Fibroblast of skin of scalp (primary cell): Measurements from ENCODE around the gene TBXA2R.

ENCODE experiments used
- DNase-seq: peaks from one replicate; pipeline ENCODE4 v3.0.0-alpha.2; 2013

Gene TBXA2R

DNA sequence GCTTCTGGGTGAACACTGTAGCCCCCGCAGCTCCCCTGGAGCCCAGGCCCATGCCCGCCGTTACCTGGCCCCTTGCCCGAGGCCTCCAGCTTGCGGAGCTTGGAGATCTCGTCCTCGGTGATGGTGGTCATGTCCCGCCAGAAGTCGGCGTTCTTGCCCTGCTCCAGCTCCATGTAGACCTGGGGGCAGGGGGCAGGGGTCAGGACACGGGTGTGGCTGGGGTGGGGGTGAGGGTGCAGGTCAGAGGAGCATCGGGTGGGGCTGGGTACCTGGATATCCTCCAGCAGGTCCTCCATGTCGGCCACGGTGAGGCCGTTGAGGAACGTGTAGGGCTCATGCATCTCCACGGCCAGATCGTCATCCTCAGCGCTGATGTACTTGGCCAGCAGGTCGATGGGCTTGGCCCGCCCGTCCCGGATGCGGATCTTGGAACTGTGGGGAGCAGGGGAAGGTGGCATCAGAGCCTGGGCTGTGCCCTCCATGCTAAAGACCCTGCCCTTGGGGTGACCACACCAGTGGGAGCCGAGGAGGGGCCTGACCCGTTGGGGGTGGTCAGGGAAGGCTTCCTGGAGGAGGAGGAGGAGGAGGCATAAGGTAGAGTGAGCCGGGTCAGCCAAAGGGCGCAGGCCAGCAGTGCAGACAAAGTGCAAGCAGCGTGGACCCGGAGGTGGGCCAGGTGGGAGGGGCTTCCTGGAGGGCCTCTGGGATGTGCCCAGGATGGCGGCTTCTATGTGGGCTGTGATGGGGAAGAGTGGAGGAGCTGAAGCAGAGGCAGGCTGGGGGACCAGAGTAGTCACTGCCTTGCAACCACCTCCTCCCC is 12.3 kb upstream of the TBXA2R start:
- DNase-seq = no peak

DNA sequence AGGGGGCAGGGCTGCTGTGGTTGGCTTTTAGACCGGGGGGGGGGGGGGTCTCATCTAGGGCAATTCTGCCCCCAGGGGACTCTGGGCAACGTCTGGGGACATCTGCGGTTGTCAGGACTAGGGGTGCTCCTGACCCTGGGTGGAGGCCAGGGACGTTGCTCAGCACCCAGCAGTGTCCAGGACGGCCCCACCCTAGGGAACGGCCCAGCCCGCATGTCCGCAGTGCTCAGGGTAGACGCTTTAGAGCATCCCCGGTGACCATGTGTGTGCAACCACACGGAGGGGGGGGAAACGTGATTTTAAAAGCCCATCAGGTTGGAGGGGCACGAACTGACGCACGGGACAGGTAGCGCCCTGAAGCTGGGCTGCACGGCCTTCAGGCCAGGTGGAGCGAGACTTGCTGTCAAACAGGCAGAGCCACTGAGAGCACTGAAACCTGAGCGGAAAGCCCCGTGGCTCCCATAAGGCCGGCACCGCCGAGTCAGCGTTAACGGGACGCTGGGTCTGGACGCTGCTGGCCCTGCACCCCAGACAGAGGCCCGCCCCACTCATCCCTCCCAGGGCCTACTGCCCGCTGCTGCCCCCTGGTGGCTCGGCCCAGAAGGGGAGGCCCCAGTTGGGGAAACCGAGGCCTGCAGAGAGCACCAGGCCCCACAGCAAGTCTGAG is 11.6 kb upstream of the TBXA2R start:
- peak; percentile 52 for DNase-seq

DNA sequence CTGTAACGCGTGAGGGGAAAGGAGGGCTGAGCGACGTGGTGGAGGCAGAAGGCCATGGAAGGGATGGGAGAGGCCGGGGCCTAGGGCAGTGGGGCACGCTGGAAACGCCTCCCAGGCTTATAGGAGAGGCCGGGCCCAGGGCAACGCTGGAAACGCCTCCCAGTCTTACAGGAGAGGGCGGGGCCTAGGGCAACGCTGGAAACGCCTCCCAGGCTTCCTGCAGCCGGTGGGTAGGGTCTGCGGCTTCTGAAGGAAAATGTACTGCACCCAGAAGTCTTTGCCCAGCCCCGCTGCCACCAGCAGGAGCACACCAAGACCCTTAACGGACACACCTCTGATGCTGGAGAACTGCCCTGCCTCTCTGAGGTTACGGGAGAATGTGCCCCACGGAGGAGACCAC is 10.8 kb upstream of the TBXA2R start:
- DNase-seq = no peak

DNA sequence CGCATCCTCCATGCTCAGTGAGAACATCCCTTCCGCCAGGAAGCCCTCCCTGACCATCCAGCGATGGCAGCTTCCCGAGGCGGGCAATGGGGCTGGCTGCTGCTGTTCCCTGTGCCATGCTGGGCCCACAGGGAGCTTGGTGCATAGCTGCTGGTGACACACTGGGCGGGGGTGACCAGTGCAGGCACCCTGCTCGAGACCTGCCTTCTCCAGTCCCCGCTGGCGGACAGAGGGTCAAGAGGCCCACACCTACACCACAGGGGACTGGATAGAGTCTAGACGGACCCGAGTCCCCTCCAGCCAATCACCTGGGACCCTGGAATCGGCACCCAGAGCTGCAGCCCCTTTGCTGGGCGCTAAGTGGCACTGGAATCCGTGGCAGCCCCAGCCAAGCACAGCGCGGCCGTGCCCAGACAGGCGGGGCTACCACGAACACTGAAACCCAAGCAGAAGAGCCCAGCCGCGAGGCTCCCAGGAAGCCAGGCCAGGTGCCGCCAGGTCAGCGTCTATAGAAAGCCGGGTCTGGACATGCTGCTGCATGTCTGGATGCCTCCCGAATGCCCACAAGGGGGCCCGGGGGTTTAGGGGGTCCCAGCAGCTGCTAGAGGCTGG is 9.0 kb upstream of the TBXA2R start:
- DNase-seq = no peak

DNA sequence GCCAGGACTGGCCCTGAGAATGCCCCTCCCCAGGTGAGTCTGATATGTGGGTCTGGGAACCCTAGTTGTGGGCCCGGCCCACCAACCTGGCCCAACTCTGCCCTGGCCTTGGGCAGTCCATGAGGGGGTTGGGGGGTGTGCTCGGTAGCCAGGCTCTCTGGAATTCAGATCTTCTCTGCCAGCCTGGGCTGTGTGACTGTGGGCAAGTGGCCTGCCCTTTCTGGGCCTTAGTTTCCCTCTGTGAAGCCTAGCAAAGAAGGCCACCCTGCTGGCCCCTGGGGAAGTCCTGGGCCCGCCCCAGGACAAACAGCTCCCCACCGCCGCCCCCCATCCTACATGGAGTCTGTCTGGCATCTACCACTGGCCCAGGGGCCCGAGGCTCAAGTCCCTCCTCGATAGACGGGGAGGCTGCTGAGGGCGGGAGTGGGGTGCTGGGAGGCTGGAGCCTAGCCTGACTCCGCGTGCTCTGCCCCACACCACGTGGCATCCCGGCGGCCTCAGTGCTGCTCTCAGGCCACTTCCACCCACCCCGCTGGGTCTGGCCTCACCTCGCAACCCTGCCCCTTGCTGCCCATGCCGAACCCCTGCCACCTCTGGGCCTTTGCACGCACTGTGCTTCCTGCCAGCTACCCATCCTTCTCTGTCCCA is 8.3 kb upstream of the TBXA2R start:
- no peak for DNase-seq

DNA sequence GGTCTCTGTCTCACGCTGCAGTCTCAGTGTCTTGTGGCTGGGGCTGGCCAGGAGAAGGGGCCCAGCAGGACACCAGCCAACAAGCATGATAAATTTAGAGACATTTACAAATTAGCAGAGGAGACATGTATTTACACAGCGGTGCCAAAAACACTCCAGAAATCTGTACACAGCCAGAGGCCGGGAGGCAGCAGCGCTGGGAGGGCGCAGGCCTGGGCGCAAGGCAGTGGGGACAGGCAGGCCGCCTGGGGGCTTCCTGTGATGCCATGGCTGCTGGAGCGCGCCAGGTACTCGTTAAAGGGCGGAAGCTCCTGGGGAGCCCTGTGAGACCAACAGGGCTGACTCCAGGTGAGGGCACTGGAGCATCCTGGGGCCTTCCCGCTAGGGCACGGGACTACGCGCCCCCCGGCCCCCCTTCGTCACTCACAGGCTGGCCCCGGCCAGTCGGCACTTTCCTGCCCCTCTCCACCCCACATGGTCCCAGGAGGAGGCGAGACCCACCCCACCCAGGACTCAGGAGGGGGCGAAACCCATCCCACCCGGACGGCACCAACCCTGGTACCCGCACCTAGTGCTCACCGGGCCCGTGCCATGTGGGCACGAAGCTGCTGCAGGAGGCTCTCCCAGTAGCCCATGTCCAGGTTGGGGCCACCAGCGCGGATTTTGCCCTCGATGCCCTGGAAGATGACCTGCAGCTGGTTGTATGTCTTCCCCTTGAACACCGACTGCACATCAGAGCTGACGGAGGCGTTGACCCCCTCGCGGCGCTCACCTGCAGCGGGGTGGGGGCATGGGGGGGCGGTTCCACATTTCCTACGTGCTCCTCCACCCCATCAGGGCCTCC is 7.4 kb upstream of the TBXA2R start:
- DNase-seq = no peak

DNA sequence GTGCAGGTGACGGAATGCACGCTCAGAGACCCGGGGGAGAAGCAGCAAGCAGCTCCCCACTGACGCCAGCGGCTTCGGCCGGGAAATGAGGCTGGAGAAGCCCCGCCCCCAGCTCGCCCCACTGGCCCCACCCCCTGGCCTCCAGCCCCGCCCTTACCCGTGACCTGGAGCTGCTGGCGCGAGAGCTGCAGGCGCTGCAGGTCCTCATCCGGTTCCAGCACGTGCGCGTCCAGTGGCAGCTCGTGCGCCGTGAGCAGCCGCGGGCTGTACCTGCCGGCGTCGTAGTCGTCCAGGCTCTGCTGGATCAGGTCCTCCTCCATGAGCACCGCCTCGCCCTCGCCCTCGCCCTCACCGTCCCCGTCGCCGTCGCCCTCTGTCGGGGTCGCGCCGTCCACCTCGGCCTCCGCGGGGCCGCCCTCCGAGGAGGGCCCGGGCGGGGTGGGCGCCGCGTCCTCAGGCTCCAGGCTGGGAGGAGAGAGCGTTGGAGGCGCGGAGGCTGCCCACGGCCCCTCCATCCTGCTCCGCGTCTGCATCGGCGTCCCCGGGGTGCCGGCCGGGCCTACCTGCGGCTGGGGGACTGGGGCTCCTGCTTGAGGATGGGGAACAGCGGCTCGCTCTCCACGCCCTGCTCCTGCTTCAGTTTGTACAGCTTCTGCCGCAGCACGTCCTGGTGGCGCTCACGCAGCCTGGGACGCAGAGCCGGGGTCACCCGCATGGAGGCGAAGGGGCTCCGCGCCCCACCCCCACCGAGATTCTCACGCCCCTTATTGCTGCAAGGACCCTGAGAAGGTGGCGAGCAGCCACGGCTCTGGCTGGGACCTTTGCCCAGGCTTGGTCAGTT is 6.4 kb upstream of the TBXA2R start:
- no peak for DNase-seq

DNA sequence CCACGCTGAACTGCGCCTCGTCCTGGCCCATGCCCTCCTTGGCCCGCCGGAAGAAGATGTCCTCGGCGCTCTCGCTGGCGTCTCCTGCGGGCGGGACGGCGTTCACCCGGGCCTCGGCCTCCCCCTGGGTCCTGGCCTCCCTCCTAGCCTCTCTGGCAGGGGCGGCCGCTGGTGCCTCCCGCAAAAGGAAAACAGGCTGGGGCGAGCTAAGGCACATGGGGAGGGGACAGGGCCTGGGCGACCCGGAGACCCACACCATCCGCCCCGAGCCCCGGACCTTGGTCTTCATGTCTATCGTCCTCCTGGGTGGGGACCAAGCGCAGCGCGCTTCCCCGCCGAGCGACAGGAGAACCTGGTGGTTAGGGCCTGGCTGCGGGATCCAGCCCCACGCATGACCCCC is 5.7 kb upstream of the TBXA2R start:
- no peak for DNase-seq

DNA sequence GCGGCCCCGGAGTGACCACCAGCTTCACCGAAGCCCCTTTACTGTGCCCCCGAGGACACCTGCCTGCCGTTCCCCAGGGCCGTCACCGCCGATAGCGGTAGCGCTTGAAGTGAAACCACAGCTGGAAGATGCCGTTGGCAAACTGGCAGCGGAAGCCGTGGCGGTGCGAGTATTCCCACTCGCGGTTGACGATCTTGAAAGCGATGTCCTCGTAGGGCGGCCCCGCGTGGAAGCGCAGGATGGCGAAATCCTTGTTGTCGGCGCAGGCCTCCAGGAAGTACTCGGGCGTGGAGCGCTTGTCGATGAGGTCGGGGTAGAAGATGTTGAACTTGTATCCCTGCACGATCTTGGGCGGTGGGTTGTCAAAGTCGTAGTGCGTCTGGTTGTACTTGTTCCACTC is 5.2 kb upstream of the TBXA2R start:
- no peak for DNase-seq

DNA sequence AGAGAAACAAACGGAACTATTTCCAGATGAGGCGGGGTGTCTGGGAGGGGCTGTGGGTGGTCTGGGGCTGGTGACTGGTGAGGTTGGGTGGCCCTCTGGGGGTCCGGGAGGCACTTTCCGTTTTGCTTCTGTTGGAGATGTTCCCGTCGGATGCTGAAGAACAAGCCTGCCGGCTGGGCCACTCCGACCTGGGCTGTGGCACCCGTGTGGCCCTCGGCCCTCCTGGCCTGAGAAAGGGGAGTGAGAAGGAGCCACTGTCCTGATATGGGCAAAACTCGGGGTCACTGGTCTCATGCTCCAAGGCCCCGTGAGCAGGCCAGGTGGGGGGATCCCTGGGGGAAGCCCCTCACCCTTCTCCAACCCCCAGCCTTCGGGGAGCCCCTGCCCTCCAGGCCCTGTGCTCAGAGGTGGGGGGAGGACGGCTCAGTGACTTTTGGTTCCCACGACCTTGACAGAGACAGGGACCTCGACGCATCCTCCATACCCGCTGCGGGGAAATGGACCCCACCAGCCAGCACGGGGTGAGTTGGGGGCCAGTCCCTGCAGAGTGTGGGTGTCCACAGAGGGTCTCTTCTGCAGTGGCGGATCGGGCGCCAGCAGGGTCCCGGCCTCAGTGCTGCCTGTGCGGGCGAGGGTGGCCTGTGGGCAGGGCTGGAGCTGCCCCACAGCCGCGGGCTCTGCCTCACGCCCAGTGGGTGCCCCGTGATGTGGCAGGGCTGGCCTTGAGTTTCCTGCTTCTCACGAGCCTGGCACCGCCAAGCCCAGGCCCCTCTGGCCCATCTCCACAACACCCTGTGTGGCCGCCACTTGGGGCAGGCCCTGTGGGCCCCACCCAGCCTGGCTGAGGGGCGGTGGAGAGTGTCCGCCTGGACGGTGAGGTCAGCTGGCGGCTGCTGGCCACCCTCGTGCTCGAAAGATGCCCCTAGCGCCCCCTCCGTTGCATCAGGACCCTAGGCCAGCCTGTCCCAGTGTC is 4.4 kb upstream of the TBXA2R start:
- no peak for DNase-seq

DNA sequence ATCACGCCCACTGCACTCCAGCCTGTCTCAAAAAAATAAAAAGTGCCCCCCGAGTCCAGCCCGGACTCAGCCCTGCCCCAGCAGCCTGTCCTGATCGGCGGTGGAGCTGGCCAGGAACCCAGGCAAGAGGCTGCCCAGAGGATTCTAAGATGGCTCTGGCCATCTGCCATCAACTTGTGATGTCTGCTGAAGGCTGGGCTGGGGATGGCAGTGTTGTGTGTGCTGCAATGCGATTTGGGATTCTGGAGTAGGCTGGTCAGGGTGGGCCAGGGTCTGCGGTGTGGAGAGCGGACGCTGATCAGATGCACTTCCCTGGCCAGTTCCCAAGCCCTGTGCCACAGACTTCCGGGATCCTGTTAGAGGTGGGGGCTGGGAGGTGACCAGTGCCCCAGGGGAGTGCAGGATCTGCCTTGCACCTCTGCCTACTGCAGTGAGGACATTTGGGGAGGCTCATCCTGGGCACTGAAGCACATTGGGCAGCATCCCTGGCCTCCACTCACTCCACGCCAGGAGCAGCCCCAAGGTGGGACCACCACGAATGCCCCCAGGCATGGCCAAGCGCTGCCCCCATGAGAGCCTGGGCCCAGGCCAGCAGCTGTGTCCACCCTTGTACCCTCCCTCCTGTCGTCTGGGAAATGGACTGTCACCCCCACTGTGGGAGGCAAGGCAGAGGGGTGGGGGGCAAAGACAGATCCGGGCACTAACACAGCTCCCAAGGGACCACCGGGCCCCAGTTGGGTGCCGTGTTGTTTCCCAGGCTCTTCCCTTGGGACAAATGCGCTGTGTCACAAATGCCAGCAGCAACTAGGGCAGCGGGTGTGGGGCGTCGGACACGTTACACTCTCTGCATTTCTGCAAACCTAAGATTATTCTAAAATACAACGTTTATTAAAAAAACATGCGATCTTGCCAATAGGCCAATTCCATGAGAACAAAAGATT is 3.4 kb upstream of the TBXA2R start:
- DNase-seq = peak; percentile 25

DNA sequence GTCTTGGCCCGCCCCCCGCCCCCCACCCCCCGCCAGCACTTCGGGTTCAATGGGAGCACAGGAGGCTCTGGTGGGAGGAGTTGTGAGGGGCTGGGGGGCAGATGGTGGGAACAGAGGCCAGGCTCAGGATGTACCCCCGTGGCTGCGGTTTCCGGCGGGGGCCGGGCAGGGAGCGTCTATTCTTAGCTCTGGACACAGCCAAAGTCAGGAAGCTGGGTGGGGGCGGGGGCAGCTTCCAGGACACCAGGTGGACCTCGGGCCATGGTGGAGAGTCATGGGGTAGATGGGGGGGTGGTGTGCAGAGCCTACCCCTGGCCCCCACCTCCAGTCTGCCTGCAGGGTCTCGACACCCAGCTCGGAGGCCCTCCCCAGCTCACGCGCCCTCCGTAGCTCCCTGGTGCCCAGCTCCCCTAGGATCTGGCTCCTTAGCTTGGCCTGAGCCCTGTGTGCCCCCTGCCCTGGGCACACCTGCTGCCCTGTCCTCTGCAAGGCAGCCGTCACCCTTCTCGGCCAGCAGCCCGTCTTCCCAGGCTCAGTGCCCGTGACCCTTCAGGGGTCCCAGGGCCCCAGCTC is 2.2 kb upstream of the TBXA2R start:
- DNase-seq = peak; percentile 33

DNA sequence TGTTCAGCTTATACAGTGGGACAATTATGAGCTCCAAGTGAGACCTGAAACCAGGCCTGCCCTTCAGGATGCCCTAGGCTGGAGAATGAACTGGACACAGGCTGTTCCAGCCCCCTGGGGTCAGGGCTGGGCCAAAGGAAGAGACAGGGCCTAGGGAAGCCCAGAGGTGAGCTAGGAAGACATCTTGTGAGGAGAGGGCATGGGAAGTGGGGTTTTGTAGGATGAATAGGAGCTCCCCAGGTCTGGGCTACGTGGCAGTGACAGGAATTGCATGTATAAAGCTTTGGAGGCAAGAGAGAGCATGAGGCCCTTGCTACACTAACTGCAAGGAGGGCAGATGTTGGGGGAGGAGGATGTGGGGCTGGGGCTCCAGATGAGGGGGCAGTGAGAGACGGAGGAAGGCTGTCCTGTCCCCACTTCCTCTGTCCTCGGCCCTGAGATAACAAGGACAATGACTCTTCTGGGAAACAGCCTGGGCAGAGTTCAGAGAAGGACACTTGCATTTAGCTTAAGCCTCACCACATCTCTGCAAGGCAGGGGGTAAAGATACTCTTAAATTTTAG is 1.5 kb upstream of the TBXA2R start:
- DNase-seq = no peak

DNA sequence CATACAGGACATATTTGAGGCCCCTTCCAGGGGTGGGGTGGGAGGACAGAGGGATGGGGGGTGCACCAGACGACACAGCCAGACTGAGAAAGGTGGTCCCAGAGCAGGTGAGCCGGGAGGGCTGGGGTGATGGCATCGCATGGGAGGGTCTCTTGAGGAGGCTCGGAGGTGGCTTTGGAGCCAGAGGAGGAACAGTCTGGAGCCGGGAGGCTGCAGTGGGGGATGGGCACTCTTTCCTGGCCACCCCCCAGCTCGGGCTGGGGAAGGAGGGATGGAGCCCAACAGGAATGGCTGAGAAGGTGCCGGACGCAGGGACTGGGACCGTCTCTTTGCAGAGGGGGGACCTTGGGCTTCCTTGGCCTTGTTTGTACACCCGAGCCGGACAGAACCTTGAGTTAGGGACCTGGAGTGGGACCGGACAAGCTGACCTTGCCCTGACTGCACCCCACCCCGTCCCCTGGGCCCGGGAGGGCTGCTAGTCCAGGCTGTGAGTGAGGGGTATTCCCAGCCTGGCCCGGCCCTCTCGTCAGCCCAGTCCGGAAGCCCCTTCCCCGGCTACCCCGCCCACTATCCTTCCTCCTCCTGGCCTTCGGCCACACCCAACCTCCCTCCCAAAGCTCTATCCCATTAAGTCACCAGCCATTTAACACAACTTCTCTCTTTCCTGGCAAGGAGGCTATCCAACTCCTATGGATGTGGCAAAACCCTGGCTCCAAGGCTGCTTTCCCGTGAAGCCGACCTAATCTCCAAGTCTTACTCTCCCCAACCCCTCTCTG is 816 bp upstream of the TBXA2R start:
- peak; percentile 48 for DNase-seq

DNA sequence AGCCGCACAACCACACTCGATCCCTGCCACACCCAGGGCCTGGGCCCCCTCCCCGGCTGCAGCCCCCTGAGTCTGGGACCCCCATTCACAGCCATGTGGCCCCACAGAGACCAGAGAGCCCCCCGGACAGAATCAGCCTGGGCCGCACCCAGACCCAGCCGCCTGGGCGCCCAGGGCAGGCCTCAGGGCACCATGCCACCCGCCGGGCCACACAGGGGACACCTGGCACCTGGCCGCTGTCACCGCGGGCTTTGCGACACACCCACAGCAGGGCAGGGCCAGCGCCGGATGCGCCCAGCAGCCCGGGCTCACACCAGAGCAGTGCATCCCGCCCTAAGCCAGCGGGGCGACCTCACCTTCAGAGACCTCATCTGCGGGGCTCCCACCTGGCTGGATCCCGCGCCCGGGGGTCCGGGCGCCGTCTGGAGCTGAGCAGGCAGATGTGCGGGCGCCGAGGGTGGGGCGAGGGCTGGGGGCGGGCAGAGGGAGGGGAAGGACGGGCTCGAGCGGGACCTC is 443 bp downstream of the TBXA2R start:
- no peak for DNase-seq

DNA sequence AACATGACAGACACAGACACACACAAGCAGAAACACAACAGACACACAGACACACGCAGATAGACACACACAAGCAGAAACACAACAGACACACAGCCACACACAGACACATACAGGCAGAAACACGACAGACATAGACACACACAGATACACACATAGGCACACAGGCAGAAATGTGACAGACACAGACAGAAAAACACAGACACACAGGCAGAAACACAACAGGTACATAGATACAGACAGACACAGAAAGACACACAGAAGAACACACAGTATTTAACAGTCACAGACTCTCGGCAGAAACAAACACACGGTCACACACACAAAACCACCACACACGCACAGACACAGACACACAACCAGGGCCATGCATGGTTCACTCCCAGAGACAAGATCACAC is 905 bp downstream of the TBXA2R start:
- no peak for DNase-seq

DNA sequence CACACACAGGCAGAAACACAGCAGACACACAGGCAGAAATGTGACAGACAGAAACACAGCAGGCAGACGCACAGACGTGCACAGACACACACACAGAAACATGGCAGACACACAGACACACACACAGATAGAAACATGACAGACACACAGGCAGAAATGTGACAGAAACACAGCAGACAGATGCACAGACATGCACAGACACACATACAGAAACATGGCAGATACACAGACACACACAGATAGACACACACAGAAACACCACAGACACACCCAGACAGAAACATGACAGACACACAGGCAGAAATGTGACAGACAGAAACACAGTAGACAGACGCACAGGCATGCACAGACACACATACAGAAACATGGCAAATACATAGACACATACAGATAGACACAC is 1.3 kb downstream of the TBXA2R start:
- DNase-seq = no peak
